NCI-H2029 treated with DMSO at 0.1 percent for 48 hours (cell line): Measurements from ENCODE around the gene FOXP4.
A peak's percentile ranks its signal among the peaks of the same experiment; 100 is the strongest.

ENCODE experiments used
- DNase-seq: peaks from one replicate; lab custom pipeline; 2025; lab: John Stamatoyannopoulos, UW

Gene FOXP4

GRCh38 chr6:41585605-41586004 lies 39.4 kb downstream of the FOXP4 start:
- no peak for DNase-seq

DNA sequence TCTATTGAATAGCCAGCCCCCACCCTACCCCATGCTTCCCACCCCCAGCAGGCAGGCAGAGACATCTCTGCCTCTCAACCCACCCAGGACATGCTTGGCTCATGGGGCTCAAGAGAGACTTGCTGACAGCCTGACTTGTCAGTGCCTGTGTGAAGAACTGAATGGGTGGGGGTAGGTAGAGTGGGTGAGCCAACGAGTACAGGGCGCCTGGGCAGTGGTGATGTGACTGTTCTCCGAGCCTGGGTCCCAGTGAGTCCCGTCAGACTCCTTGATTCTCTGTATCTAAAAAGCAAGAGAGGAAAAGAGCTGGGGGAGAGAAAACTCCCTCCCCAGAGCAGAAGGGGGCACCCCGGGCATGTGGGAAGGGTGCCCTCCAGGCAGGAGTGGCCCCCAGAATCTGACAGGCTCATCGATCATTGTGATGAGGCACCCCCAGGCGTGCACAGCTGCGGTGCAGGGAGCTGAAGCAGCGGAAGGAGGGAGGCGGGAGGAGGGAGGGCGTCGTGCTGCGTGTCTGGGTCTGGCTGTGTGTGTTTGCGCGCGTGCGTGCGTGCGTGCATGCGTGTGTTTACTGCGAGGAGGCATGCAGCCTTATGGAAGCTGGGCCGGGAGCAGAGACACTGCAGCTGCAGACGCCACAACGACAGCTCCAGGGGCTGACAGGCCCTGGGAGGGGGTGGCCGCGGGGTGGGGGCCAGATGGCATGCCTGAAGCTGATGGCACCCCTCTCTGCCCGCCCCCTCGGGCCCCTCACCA lies 40.2 kb downstream of the FOXP4 start:
- no peak for DNase-seq

GRCh38 chr6:41587131-41587879 lies 41.1 kb downstream of the FOXP4 start:
- no peak for DNase-seq

DNA sequence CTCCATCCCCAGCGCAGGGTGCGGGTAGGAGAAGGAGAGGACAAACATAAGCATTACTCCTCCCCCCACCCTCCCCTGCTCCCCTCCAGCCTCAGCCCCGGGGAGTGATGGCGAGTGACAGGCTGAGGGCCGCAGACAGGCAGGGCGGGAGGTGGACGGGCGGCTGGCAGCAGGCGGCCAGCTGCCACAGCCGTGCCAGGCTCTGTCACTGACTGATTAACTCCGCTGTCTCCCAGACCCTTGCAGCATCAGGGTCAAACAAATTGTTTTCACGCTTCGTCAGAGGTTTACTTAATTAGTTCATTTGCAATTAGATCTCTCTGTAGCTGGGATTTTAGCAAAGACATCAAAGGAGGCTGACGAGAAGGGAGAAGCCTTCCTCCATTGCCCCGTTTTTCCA lies 41.9 kb downstream of the FOXP4 start:
- DNase-seq = no peak

GRCh38 chr6:41589223-41589622 lies 43.0 kb downstream of the FOXP4 start:
- no peak for DNase-seq

DNA sequence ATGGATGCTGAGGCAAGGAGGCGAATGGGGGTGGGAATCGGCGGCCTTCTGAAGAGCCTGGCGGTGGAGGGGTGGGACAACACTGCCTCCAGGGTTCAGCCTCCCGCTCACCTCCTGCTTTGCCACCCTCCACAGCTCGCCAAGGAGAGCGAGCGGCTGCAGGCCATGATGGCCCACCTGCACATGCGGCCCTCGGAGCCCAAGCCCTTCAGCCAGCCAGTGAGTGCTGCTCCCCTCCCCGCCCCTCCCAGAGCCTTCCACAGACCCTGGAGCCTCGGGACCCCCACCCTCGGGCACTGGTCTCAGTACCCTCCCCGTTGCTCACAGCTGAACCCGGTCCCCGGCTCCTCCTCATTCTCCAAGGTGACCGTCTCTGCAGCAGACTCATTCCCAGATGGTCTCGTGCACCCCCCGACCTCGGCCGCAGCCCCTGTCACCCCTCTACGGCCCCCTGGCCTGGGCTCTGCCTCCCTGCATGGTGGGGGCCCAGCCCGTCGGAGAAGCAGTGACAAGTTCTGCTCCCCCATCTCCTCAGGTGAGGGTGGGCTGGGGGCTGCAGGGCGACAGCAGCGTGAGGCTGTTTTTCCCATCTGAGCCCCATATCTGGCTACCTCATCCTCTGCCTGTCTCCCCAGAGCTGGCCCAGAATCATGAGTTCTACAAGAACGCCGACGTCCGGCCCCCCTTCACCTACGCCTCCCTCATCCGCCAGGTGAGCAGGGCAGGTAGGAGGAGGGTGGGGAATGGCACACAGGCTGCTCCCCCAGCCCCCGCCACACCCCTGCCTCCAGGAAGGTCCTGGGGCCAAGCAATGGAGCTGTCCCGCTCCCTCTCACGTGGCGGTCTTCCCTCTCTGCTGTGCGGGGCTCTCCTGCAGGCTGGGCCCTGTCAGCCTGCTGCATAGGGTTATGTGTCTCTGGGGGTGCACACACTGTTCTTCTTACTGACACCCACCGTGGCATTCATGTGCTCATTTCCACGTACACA lies 43.7 kb downstream of the FOXP4 start:
- DNase-seq = no peak

GRCh38 chr6:41591122-41591521 lies 44.9 kb downstream of the FOXP4 start:
- DNase-seq = no peak

- DNase-seq = peak; percentile 61
Observed at GRCh38 chr6:41591859-41592502, 45.8 kb downstream of the FOXP4 start.

- no peak for DNase-seq
Observed at GRCh38 chr6:41593406-41593805, 47.2 kb downstream of the FOXP4 start.

GRCh38 chr6:41593839-41594238 lies 47.7 kb downstream of the FOXP4 start:
- DNase-seq = no peak

- no peak for DNase-seq
Observed at GRCh38 chr6:41594326-41594725, 48.1 kb downstream of the FOXP4 start.

- DNase-seq = no peak
Observed at GRCh38 chr6:41594766-41595165, 48.6 kb downstream of the FOXP4 start.

- no peak for DNase-seq
Observed at GRCh38 chr6:41595166-41595565, 49.0 kb downstream of the FOXP4 start.

DNA sequence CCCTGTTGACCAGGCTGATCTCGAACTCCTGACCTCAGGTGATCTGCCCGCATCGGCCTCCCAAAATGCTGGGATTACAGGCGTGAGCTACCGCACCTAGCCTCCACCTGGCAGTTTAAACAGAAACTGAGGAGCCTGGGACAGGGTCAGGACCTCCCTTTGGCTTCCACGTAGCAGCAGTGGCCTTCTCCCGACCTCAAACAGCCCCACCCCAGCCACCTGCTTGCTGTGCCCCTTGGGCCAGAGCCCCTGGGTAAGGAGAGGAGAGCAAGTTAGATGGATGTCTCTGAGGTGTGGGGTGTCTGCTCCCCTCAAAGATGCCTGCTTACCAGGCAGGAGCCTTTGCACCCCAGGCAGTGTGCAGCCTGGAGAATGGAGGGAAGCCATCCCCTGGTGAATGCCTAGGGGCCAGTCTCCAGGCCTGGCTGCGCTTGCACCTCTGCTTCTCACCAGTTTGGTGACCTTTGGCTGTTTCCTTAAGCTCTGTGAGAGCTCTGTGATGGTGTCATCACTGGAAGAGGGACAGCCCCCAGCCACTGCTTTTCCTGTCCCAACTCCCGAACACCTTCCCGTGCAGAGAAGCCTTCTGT lies 50.0 kb downstream of the FOXP4 start:
- DNase-seq = no peak

DNA sequence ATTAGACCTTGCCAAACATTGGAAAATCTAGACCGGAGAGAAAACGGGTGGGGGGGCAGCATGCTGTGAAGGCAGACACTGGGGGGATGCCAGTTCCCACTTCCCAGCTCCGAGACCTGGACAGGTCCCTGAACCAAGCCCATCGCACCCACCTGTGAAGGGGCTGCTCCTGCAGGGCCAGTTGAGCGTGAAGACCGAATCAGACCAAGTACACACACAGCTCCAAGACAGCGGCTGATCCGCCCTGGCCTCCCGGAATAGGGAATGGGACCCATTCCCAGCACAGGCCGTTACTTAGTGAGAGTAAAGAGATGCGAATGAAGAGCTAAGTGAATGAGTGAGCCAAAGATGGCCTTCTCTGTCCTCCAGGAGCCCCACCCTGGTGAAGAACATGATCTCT lies 50.6 kb downstream of the FOXP4 start:
- no peak for DNase-seq

DNA sequence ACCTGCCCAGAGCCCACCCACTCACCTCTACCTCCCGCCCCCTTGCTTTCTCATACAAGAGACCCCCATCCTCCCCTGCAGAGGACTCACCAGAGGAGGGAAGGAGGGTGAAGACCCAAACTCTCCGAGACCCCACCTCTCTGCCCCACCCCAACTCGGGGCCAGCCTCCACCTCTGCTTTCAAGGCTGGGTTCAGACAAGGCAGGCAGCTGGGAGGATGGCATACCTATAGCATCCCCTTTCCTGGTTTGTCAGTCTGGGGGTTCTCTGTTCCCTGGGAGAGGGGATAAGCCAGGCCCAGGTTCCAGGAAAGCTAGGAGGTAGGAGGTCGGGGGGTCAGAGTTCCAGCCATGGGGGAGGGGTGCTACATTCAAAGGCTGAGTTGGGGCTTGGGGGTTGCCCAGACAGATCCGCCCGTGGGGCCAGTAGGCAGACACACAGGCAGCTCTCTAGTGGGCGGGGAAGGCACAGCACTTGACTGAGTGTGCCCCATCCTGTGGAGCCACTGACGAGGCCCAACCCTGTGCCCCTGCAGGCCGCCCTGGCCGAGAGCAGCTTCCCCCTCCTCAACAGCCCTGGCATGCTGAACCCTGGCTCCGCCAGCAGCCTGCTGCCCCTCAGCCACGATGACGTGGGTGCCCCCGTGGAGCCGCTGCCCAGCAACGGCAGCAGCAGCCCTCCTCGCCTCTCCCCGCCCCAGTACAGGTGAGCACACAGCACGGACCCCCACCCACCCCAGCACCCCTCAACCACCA lies 51.2 kb downstream of the FOXP4 start:
- no peak for DNase-seq

DNA sequence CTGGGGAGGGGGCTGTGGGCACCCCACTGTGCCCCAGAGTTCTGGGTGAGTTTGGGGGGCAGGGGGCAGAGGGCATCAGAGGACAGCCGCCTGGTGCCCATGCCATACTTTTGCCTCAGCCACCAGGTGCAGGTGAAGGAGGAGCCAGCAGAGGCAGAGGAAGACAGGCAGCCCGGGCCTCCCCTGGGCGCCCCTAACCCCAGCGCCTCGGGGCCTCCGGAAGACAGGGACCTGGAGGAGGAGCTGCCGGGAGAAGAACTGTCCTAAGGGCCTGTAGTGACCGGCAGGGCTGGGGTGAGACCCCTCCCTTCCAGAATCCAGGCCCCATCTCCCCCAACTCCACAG lies 52.5 kb downstream of the FOXP4 start:
- no peak for DNase-seq

DNA sequence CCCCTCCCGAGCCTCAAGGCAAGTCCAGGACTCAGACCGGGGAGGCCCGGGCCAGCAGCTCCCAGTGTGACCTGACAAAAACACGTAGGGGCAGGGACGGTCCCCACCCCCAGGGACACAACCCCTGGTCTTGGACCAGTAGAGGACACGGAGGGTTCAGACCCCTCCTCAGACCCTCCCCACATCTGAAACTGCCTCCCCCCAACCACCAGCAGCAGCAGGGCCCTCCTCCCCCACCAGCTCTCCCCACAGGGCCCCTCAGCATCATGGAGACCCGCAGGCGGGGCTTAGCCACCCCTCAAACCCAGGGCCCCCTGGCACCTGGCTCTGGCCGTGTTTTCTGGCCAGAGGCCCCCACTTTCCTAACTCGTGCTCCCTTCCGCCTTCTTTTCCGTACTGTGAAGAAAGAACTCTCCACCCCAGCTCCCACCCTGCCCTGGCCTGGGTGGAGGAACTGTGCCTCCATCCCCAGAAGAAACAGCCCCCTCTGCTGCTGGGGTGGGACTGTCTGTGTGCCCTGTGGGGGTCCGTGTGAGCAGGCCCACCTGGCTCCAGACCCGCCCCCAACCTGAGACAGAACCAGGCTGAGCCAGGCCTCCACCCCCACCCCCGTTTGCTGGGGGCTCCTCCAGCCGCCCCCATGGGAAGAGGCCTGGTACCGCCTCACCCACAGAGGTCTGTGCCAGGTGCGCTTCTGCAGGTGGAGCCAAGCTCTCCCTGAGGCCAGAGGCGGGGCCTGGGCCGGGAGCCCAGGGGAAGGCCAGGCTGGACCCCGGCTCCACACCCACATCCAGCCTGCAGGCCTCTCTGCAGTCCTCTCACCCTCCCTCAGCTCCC lies 53.1 kb downstream of the FOXP4 start:
- DNase-seq = no peak

DNA sequence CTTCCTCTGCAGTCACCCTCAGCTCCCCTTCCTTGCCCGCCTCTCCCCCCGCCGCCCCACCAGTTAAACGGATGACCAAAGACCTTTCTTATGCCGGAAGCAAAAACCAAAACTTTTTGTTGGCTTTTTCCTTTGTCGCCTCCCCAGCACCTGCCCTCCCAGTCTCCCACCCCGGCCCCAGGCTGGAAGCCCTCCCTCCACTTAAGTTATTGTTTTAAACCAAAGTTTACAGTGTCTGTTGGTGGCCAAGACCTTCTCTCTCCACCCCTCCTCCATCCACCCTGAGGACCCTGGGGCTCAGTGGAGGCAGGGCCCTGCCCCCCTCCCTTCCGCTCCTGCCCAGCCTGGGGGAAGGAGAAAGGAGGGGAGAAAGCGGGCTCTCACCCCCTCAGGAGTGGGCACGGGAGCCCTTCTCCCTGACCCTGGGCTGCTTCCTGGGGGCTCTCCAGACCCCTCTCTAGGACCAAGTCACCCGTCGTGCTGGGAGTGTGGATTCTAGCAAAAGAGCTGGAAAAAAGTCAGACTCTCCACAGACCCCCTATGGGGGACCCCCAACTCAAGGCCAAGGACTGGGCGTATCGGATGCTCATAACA lies 53.8 kb downstream of the FOXP4 start:
- DNase-seq = no peak
